GM19463 (cell line): ENCODE results near the gene TMC1.
"Not testable (repeated sequence)": the region's sequence is repeated elsewhere in the genome, so short reads cannot be mapped to it uniquely, and the experiment has no call there.

Experiments
- ATAC-seq: cut with Tn5 transposase; IDR thresholded peaks from one replicate; pipeline ENCODE4 v1.9.1; 2021; ENCODE audit warnings: mild to moderate bottlenecking, moderate library complexity; ENCODE audit not compliant: unreplicated experiment

Gene TMC1

GRCh38 chr9:72808446-72808768 is 287.0 kb downstream of the TMC1 start:
- no peak for ATAC-seq

- ATAC-seq, result no peak
These were observed 288.2 kb downstream of the TMC1 start for GRCh38 chr9:72809586-72809985.

GRCh38 chr9:72812559-72813111 is 291.2 kb downstream of the TMC1 start:
- no peak for ATAC-seq

- ATAC-seq, result no peak
These were observed 292.1 kb downstream of the TMC1 start for GRCh38 chr9:72813544-72813943.

DNA sequence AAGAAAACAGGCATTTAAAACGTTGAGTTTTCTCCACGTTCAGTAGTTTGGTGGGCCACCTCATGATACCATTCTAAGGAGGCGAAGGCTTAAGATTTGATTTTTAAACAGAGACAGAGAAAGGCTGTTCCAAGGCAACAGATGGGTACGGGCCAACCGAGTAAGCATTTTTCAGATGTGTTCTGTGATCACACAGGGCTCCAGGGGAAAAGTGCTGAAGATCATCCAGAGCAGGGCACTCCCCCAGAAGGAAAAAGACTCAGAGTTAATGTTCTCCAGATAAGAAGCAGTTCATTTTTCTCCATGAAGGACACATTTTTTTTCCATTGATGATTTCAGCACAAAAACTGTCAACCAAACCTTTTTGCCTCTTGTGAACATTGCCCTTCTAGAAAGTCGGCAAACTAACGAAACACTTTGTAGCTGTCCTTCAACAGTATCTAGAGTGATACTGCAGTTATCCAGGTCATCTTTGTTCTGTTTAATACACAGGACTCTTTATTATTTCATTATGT is 292.7 kb downstream of the TMC1 start:
- ATAC-seq, result no peak

- ATAC-seq, result no peak
These were observed 295.3 kb downstream of the TMC1 start for GRCh38 chr9:72816666-72817065.

DNA sequence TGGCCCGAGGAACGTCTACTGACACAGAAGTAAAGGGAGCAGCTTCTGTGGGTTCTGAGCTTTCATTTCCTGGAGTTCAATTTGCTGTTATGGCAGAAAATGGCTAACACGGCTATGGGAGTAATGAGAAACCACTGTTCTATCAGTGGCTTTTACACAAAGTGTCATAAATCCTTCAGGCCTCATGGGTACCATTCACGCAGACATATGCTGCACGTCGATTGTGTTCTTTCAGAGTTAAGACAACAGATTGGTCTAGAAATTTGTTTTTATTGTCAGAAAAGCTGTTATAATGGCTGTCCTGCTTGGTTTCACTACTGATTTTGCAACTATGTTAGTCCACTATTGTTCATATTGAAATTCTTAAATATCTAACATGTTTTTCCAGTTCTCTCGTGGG is 296.0 kb downstream of the TMC1 start:
- peak; percentile 49 for ATAC-seq

DNA sequence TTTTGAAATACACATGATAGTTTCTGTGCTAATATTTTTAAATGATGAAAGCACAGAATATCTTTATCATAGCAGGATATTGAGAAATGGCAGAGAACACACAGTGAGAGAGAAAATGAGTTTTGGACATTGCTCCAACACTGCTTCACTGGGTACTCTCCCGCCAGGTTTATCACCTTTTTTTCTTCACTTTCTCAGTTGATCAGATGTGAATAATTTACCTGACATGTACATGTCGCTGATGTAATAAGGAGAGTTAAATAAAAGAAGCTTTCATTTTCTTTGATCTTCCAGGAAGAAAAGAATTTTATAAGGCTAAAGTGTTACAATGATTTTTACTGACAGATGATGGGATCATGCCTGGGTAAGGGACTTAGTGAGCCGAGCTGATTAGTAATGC is 297.0 kb downstream of the TMC1 start:
- ATAC-seq, result no peak

- ATAC-seq, result no peak
These were observed 302.6 kb downstream of the TMC1 start for GRCh38 chr9:72823971-72824370.

- ATAC-seq, result no peak
These were observed 305.9 kb downstream of the TMC1 start for GRCh38 chr9:72826996-72827949.

GRCh38 chr9:72827950-72828731 is 306.7 kb downstream of the TMC1 start:
- no peak for ATAC-seq

DNA sequence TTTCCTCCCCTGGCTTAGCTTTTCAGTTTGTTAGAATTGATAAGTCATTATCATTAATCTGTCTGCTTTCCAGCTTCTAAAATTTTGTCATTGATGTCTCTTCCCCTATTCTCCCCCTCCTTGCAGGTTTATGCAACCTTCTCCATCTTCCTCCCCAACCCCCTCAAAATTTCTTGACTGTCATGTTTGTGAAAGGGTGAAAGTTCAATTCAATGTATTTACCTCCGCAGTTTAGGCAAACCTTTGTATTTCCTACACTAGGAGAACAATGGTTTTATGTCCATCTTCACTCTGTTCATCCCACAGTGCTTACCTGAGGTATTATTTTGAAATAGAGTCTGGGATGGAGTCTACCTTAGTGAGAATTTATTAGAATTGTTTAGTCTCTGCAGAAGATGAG is 313.6 kb downstream of the TMC1 start:
- no peak for ATAC-seq

DNA sequence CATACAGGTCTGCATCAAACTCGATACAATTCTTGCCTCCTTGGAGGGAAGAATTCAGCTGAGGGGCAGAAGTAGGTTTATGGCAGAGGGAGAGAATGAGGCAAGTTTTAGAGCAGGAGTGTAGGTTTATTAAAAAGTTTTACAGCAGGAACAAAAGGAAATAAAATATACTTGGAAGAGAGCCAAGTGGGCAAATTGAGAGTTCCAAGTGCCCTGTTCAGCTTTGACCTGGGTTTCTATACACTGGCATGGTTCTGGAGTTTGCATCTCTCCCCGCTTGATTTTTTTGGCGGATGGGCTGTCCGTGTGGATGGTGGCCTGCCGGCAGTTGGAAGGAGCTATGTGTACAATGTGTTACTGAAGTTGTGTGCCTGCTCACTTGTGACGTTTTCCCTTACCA is 315.4 kb downstream of the TMC1 start:
- ATAC-seq, result no peak

DNA sequence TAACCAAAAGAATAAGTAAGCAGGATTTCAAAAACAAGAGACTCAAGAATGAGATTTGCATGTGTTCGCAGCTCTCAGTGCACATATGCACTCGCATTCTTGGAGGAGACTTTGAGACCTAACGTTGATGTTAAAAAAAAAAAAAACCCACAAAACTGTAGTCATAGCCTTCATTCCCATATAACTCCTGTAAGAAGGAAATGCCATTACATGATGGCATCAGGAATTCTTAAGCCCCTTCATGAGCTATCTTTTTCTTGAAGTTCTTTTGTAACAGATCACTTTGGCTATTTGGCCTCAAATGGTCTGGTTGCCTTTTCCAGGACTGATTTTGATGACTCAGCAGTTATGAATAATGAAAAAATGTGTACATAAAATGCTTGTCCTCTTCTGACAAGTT is 317.7 kb downstream of the TMC1 start:
- no peak for ATAC-seq

DNA sequence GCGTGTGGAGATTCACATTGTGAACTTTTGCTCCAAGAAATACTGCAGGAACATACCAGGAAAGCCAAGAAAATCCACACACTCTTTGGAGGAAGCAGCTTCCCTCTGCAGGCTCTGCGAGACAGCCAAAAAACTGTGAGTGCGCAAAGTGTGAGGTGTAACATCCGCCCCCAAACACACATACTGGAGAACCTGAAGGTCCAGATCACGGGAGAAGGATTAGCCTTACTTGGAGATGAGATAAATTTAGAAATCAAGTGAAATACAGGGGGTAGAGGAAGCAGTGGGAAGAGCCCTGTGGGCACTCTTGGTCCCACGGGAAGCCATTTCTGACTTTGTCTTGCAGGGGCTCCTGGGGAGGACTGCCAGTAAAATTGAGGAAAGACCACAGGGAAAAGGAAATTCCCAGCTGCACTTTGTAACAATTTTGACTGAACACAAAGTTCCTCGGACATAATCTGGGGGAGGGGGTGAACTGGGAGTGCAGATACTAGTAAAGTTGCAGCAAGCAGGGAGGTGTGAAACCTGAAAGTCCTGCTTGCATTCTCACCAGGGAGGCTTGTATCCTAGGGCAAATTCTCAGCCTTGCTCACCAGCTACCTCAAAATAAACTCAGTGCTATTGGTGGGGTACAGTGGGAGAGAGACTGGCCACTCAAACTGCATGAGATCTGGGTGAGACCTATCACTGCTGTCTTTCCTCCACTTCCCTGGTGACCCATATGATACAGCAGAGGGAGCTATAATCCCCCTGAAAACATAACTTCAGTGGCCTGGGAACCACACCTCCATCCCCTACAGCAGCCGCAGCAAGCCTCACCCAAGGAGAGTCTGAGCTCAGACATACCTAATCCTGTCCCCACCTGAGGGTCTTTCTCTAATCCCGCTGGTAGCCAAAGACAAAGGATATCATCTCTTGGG is 322.4 kb downstream of the TMC1 start:
- ATAC-seq, result no peak

GRCh38 chr9:72844440-72844768 is 323.0 kb downstream of the TMC1 start:
- no peak for ATAC-seq

GRCh38 chr9:72845052-72845451 is 323.6 kb downstream of the TMC1 start:
- ATAC-seq, result not testable (repeated sequence)

GRCh38 chr9:72850209-72850608 is 328.8 kb downstream of the TMC1 start:
- not testable (repeated sequence) for ATAC-seq

- no peak for ATAC-seq
These were observed 333.9 kb downstream of the TMC1 start for GRCh38 chr9:72855321-72855720.

GRCh38 chr9:72855890-72856523 is 334.6 kb downstream of the TMC1 start:
- ATAC-seq, result no peak
